LNCaP clone FGC (cell line): Measurements from ENCODE around the gene DUSP3.

Experiments
- DNase-seq: peaks from one replicate; pipeline ENCODE4 v3.0.0-alpha.2; 2011; ENCODE audit warnings: low read depth
- H3K4me3 ChIP-seq: 2 replicates; pipeline ENCODE4 v1.5.1; 2011; ENCODE audit warnings: mild to moderate bottlenecking, low read depth, low read length, control low read depth
- TF ChIP-seq, protein P1 (sequence below): IDR thresholded peaks from 2 replicates; pipeline ENCODE4 v1.5.1; 2012; ENCODE audit warnings: mild to moderate bottlenecking; ENCODE audit not compliant: control insufficient read depth, insufficient read depth; ENCODE audit errors: extremely low read depth

The DUSP3 gene

DNA sequence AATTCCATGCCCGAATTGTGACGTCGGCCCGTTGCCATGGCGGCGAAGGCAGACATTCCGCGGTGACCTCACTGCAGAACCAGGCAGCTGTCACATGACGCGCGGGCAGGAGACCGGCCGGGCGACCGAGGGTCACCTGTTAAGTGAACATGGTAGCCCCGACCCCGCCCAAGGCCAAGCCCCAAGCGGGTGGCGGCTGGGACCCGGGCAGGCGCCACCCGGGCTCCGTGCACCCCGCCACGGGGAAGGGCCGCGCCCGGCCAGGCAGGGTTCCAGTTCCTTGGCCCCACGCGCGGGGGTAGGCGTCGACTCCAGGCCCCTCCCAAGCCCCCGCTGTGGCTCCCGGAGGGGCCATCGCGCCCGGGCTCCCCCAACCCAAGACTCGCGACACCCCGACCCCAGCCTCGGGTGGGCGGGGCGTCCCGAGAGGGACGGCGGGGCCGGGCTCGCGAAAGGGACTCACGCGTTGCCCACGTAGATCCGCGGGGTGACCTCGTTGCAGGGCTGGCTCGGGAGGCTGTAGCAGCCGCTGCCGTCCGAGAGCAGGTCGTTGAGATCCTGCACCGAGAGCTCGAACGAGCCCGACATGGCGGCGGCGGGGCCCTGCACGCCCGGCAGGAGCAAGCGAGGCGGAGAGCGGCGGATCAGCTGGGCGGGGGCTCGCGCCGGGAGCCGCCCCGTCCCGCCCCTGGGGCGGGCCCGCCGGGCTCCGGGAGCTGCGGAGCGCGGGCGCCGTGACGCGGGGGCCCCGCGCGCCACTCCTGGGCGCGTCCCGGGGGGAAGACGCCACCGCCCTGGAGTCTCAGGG lies at the start of gene DUSP3:
DUSP3 (minus strand) TSS at position 641 of the 808 bp plus-strand sequence; CDS start at position 588, 53 bp downstream.
- H3K4me3 ChIP-seq: peak within 1 kb of the TSS; percentile 86
- DNase-seq: peak; percentile 77
- TF ChIP-seq, protein P1, sequence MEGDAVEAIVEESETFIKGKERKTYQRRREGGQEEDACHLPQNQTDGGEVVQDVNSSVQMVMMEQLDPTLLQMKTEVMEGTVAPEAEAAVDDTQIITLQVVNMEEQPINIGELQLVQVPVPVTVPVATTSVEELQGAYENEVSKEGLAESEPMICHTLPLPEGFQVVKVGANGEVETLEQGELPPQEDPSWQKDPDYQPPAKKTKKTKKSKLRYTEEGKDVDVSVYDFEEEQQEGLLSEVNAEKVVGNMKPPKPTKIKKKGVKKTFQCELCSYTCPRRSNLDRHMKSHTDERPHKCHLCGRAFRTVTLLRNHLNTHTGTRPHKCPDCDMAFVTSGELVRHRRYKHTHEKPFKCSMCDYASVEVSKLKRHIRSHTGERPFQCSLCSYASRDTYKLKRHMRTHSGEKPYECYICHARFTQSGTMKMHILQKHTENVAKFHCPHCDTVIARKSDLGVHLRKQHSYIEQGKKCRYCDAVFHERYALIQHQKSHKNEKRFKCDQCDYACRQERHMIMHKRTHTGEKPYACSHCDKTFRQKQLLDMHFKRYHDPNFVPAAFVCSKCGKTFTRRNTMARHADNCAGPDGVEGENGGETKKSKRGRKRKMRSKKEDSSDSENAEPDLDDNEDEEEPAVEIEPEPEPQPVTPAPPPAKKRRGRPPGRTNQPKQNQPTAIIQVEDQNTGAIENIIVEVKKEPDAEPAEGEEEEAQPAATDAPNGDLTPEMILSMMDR: no peak

DNA sequence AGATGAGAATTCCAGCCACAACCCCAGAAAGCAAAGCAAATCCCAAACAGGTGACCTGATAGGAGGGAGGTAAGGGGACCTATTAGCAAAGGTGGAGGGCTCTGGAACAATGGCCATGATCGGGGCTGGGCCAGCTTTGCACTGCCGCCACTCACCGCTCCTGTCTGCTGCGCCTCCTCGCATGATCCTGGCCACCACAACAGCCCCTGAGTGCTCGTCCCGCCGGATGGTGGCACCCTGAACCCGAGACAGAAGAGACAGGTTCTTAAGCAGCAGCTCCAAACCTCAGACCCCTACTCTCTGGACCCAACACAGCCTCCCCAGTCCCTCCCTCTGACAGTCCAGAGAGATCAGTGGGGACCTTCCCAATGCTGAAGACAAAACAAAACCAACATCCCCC lies 48.8 kb upstream of the DUSP3 start:
- no peak overlapping the region for H3K4me3 ChIP-seq
- TF ChIP-seq, protein P1: no peak
- DNase-seq: no peak

DNA sequence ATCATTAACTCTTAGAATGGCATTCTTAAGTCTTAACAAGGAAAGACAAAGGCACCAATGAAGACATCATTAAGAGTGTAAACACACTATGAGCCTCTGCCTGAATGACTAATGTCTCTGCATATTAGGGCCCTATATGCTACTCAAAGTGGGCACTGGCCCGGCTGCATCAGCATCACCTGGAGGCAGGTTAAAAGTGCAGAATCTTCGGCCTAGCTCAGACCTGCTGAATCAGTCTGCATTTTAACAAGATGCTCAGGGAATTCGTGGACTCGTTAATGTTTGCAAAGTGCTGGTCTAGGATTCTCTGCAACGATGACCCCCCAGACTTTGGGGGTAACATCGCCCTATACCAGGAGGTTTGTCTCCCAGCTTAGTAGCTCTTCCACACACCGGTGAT lies 47.4 kb upstream of the DUSP3 start:
- H3K4me3 ChIP-seq: no peak overlapping the region
- DNase-seq: no peak
- TF ChIP-seq, protein P1: no peak

DNA sequence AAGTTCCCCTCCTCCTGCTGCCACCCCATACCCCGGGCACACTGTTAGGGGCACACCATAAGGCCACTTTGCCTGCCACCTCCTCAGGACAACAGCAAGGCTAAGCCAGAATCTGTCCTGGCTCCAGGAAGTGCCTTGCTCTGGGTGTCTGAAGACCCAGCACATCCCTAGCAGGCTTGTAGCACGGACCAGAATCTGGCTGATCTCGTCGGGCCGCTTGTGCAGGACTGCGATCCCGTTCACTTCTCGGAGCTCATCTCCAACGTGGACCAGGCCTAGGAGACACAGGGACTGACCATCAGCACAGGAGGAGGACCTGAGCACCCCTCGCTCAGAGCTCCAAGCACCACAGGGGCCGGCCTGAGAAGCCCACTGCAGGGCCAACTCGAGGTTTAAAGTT lies 46.8 kb upstream of the DUSP3 start:
- TF ChIP-seq, protein P1: no peak
- no peak for DNase-seq
- no peak overlapping the region for H3K4me3 ChIP-seq

DNA sequence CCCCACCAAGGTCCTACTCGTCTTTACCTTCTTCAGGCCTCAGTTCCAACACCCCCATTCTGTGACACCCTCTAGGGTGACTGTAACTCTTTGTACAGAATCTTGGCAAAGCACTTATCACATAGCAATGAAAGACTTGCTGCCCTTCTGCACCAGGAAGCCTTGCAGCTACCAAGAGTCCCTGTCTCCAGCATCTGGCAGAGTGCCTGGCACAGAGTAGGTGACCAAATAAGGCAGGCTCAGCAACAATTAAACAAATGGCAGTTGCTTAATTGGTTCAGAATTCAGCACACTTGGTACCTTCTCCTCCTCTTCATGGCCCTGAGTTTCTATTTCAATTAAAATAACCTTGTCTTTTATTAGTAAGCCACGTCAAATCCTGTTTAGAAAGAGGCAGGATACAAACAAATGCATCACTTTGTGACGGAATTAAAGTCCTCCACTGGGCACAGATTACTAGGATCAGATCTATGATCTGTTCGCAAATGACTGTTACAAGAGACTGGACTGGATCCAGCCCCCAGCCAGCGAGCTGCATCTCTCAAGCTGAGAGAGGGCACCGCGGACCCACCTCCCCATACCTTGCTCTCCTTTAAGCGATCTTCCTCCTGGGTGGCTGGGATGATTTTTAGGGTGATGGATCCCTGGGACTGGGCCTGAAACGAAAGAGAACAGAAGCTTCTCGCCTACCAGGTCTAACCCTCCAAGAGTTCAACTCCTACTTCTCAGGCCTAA lies 44.7 kb upstream of the DUSP3 start:
- DNase-seq: peak; percentile 90
- TF ChIP-seq, protein P1: no peak
- no peak overlapping the region for H3K4me3 ChIP-seq

DNA sequence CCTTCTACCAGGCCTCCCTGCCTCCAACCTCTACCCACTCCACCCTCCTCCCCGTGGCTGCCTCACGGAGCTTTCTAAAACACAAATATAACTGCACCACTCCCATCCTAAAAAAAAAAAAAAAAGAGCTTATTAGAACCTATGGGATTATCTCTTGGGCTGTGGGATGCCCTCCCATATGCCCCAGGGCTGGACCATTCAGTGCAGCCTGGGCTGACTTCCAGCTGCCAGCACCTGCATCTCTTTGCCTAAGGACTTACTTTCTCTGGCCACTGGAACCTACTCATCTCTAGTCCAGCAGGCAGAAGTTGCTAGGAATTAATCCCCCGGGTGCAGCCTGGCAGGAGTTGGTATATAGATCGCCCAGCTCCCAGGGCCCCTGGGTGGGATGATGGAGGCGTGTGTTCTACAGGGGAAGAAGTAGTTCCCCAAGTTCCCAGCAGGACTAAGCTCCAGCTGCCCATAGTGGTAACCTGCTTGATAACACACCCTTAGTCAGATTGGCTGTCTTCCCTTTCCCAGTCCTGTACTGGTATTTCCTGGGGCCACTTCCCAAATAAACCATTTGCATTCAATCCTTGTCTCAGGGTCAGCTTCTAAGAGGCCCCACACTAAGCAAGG lies 43.9 kb upstream of the DUSP3 start:
- no peak for DNase-seq
- no peak overlapping the region for H3K4me3 ChIP-seq
- TF ChIP-seq, protein P1: no peak
